Ishikawa (cell line): Measurements from ENCODE around the gene LIPH.

ENCODE experiments used
- CEBPB ChIP-seq: IDR thresholded peaks from 2 replicates; pipeline ENCODE4 v1.6.1; 2012
- FOXM1 ChIP-seq: IDR thresholded peaks from 2 replicates; pipeline ENCODE4 v1.6.1; 2012; ENCODE audit warnings: low read depth, borderline replicate concordance
- RAD21 ChIP-seq: IDR thresholded peaks from 2 replicates; pipeline ENCODE4 v1.6.1; 2012; ENCODE audit warnings: low read depth
- TAF1 ChIP-seq: IDR thresholded peaks from 2 replicates; pipeline ENCODE4 v1.6.1; 2012; ENCODE audit warnings: low read depth, mild to moderate bottlenecking
- YY1 ChIP-seq: IDR thresholded peaks from 2 replicates; pipeline ENCODE4 v1.6.1; 2012; ENCODE audit warnings: low read depth
- ZBTB7A ChIP-seq: IDR thresholded peaks from 2 replicates; pipeline ENCODE4 v1.6.1; 2012; ENCODE audit warnings: low read depth
- TF ChIP-seq, protein P1 (sequence below): IDR thresholded peaks from 2 replicates; pipeline ENCODE4 v1.6.1; 2012; ENCODE audit warnings: low read depth, mild to moderate bottlenecking
- TF ChIP-seq, protein P2 (sequence below): IDR thresholded peaks from 2 replicates; pipeline ENCODE4 v1.6.1; 2012

DNA sequence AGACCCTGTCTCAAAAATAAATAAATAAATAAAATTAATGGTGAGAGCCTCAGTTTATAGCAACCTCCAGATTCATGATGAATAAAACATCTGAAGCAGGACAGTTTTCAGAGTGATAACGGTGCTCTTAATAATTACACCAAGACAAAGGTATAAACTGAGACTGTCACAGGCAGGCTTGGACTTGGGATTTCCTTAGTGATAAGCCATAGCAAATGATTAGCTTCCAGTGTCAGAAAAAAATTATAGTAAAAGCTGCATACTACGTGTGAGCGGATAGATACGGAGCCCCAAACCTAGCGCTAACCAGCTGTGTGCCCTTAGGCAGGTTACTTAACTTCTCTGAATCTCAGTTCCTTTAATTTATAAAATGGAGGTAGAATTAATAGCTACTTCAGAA, 21.5 kb downstream of the LIPH start:
- TF ChIP-seq, protein P1, sequence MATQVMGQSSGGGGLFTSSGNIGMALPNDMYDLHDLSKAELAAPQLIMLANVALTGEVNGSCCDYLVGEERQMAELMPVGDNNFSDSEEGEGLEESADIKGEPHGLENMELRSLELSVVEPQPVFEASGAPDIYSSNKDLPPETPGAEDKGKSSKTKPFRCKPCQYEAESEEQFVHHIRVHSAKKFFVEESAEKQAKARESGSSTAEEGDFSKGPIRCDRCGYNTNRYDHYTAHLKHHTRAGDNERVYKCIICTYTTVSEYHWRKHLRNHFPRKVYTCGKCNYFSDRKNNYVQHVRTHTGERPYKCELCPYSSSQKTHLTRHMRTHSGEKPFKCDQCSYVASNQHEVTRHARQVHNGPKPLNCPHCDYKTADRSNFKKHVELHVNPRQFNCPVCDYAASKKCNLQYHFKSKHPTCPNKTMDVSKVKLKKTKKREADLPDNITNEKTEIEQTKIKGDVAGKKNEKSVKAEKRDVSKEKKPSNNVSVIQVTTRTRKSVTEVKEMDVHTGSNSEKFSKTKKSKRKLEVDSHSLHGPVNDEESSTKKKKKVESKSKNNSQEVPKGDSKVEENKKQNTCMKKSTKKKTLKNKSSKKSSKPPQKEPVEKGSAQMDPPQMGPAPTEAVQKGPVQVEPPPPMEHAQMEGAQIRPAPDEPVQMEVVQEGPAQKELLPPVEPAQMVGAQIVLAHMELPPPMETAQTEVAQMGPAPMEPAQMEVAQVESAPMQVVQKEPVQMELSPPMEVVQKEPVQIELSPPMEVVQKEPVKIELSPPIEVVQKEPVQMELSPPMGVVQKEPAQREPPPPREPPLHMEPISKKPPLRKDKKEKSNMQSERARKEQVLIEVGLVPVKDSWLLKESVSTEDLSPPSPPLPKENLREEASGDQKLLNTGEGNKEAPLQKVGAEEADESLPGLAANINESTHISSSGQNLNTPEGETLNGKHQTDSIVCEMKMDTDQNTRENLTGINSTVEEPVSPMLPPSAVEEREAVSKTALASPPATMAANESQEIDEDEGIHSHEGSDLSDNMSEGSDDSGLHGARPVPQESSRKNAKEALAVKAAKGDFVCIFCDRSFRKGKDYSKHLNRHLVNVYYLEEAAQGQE = no peak
- TF ChIP-seq YY1 (no peak), RAD21 (no peak), TAF1 (no peak), CEBPB (no peak), FOXM1 (no peak), ZBTB7A (no peak)
- TF ChIP-seq, protein P2, sequence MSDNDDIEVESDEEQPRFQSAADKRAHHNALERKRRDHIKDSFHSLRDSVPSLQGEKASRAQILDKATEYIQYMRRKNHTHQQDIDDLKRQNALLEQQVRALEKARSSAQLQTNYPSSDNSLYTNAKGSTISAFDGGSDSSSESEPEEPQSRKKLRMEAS = no peak
